WTC11 (cell line): ENCODE data around the gene IL1B. TPM values are rescaled to one million over a fixed set of nuclear protein-coding genes. Genes with fewer than 3 reads are reported as not detected.

Source experiments
- ATAC-seq: fragments of 200-7000 bp; cut with Tn5 transposase; 2 replicates; pipeline ENCODE4 v1.10.0; 2021; ENCODE audit warnings: mild to moderate bottlenecking, moderate library complexity
- CTCF ChIA-PET: fragments of 300-600 bp; sonication (Branson Sonifier 250); formaldehyde crosslinking; loops from one replicate; lab custom pipeline; 2021; ENCODE audit warnings: antibody characterized with exemption; lab: Charles Lee
- POLR2A ChIA-PET: fragments of 350-600 bp; sonication (Branson Sonifier 250); formaldehyde crosslinking; loops from one replicate; lab custom pipeline; 2021; ENCODE audit warnings: antibody characterized with exemption; lab: Charles Lee
- DNase-seq: peaks from one replicate; pipeline ENCODE4 v3.0.0; 2021; ENCODE audit warnings: low spot score
- H3K27ac Mint-ChIP-seq: 2 replicates; pipeline ENCODE4 v1.8.0; 2021; ENCODE audit warnings: mixed read lengths
- H3K27me3 Mint-ChIP-seq: 2 replicates; pipeline ENCODE4 v1.8.0; 2021; ENCODE audit warnings: low read depth, mild to moderate bottlenecking, moderate library complexity, mixed read lengths
- H3K36me3 Mint-ChIP-seq: 2 replicates; pipeline ENCODE4 v1.8.0; 2021; ENCODE audit warnings: mixed read lengths
- H3K4me1 Mint-ChIP-seq: 2 replicates; pipeline ENCODE4 v1.8.0; 2022; ENCODE audit warnings: mixed read lengths
- H3K4me3 Mint-ChIP-seq: 2 replicates; pipeline ENCODE4 v1.8.0; 2021; ENCODE audit warnings: mild to moderate bottlenecking, moderate library complexity, mixed read lengths
- H3K9me3 Mint-ChIP-seq: 2 replicates; pipeline ENCODE4 v1.8.0; 2021; ENCODE audit warnings: mixed read lengths
- ARID4B ChIP-seq: sonication (generic); formaldehyde crosslinking; IDR thresholded peaks from 2 replicates; pipeline ENCODE4 v1.8.0; 2023; ENCODE audit warnings: missing genetic modification reagents, mild to moderate bottlenecking, borderline replicate concordance
- CREM ChIP-seq: sonication (generic); formaldehyde crosslinking; IDR thresholded peaks from 2 replicates; pipeline ENCODE4 v1.8.1; 2022; ENCODE audit warnings: mild to moderate bottlenecking, missing genetic modification reagents, moderate library complexity
- EMX1 ChIP-seq: fragments of 250-450 bp; sonication (Bioruptor Pico); IDR thresholded peaks from 2 replicates; pipeline ENCODE4 v1.8.0; 2021; ENCODE audit warnings: mild to moderate bottlenecking
- ETV6 ChIP-seq: sonication (generic); formaldehyde crosslinking; IDR thresholded peaks from 2 replicates; pipeline ENCODE4 v1.8.1; 2022; ENCODE audit warnings: mild to moderate bottlenecking, missing genetic modification reagents
- GTF2I ChIP-seq: fragments of 250-450 bp; sonication (Bioruptor Pico); conservative IDR thresholded peaks from 2 replicates; pipeline ENCODE4 v1.4.0; 2021; ENCODE audit warnings: mild to moderate bottlenecking
- IRF2 ChIP-seq: sonication (generic); formaldehyde crosslinking; IDR thresholded peaks from 2 replicates; pipeline ENCODE4 v1.8.0; 2022; ENCODE audit warnings: low read depth, missing genetic modification reagents, borderline replicate concordance
- NFYB ChIP-seq: sonication (generic); formaldehyde crosslinking; conservative IDR thresholded peaks from 2 replicates; pipeline ENCODE4 v1.8.0; 2022; ENCODE audit warnings: low read depth, missing genetic modification reagents
- OVOL2 ChIP-seq: fragments of 250-450 bp; sonication (Bioruptor Pico); IDR thresholded peaks from 2 replicates; pipeline ENCODE4 v1.9.0; 2021; ENCODE audit warnings: mild to moderate bottlenecking, borderline replicate concordance
- TP53 ChIP-seq: sonication (generic); formaldehyde crosslinking; IDR thresholded peaks from 2 replicates; pipeline ENCODE4 v1.8.1; 2023; ENCODE audit warnings: mild to moderate bottlenecking, missing genetic modification reagents
- ZBTB21 ChIP-seq: sonication (generic); formaldehyde crosslinking; IDR thresholded peaks from 2 replicates; pipeline ENCODE4 v1.8.1; 2023; ENCODE audit warnings: mild to moderate bottlenecking, missing genetic modification reagents, borderline replicate concordance
- ZNF416 ChIP-seq: fragments of 250-450 bp; sonication (Bioruptor Pico); IDR thresholded peaks from 2 replicates; pipeline ENCODE4 v1.9.0; 2021; ENCODE audit warnings: mild to moderate bottlenecking, inconsistent platforms
- total RNA-seq: library from RNA; stranded (reverse); gene quantifications from 3 replicates; pipeline ENCODE4 v1.2.3, GENCODE V29; 2021
- TF ChIP-seq, protein P1 (sequence below): sonication (generic); formaldehyde crosslinking; IDR thresholded peaks from 2 replicates; pipeline ENCODE4 v1.8.0; 2022; ENCODE audit warnings: mild to moderate bottlenecking, missing genetic modification reagents
- TF ChIP-seq, protein P2 (sequence below): sonication (generic); formaldehyde crosslinking; IDR thresholded peaks from 2 replicates; pipeline ENCODE4 v1.8.1; 2022; ENCODE audit warnings: low read depth, mild to moderate bottlenecking, moderate library complexity, missing genetic modification reagents, borderline replicate concordance
- TF ChIP-seq, protein P3 (sequence below): sonication (generic); formaldehyde crosslinking; conservative IDR thresholded peaks from 2 replicates; pipeline ENCODE4 v1.8.1; 2022; ENCODE audit warnings: mild to moderate bottlenecking, missing genetic modification reagents
- TF ChIP-seq, protein P4 (sequence below): fragments of 250-450 bp; sonication (Bioruptor Pico); IDR thresholded peaks from 2 replicates; pipeline ENCODE4 v1.9.0; 2021; ENCODE audit warnings: mild to moderate bottlenecking
- TF ChIP-seq, protein P5 (sequence below): fragments of 250-450 bp; sonication (Bioruptor Pico); IDR thresholded peaks from 2 replicates; pipeline ENCODE4 v1.9.0; 2021; ENCODE audit warnings: moderate library complexity, mild to moderate bottlenecking, inconsistent platforms, borderline replicate concordance

Gene IL1B
- total RNA-seq, 1 experiment from 2014 or later = not detected

GRCh38 chr2:112830682-112831512, 5.7 kb downstream of the IL1B start:
- DNase-seq (no peak), ATAC-seq (no peak)
- ChIA-PET CTCF (interaction anchor here (0.8 kb wide), 1 partner anchor 54 kb away, joined by 6 read pairs; no protein-coding TSS in a partner anchor), POLR2A (no interaction called here)
- H3K4me1 Mint-ChIP-seq = peaks cover 4% of the 10 kb centered on the region; the same call in 1 of the 2 replicates
- no peak overlapping the region for H3K4me3 Mint-ChIP-seq
- H3K27ac Mint-ChIP-seq = no peak overlapping the region
- peaks cover 3% of the 10 kb centered on the region; the same call in 1 of the 2 replicates for H3K36me3 Mint-ChIP-seq
- peaks cover 4% of the 10 kb centered on the region; the same call in 1 of the 2 replicates for H3K9me3 Mint-ChIP-seq
- TF ChIP-seq, protein P1, sequence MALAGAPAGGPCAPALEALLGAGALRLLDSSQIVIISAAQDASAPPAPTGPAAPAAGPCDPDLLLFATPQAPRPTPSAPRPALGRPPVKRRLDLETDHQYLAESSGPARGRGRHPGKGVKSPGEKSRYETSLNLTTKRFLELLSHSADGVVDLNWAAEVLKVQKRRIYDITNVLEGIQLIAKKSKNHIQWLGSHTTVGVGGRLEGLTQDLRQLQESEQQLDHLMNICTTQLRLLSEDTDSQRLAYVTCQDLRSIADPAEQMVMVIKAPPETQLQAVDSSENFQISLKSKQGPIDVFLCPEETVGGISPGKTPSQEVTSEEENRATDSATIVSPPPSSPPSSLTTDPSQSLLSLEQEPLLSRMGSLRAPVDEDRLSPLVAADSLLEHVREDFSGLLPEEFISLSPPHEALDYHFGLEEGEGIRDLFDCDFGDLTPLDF = no peak
- TF ChIP-seq ARID4B (CRISPR knock-in tag) = no peak
- TF ChIP-seq, protein P2, sequence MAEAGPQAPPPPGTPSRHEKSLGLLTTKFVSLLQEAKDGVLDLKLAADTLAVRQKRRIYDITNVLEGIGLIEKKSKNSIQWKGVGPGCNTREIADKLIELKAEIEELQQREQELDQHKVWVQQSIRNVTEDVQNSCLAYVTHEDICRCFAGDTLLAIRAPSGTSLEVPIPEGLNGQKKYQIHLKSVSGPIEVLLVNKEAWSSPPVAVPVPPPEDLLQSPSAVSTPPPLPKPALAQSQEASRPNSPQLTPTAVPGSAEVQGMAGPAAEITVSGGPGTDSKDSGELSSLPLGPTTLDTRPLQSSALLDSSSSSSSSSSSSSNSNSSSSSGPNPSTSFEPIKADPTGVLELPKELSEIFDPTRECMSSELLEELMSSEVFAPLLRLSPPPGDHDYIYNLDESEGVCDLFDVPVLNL (CRISPR knock-in tag) = no peak
- no peak for TF ChIP-seq IRF2
- TF ChIP-seq, all 79 proteins: peak for 0
- peaks cover 10% of the 10 kb centered on the region for H3K27me3 Mint-ChIP-seq

GRCh38 chr2:112829961-112830681, 6.5 kb downstream of the IL1B start:
- no peak for ATAC-seq
- Mint-ChIP-seq H3K9me3 (peaks cover 4% of the 10 kb centered on the region; the same call in 1 of the 2 replicates), H3K4me1 (peaks cover 4% of the 10 kb centered on the region; the same call in 1 of the 2 replicates)
- TF ChIP-seq, protein P3, sequence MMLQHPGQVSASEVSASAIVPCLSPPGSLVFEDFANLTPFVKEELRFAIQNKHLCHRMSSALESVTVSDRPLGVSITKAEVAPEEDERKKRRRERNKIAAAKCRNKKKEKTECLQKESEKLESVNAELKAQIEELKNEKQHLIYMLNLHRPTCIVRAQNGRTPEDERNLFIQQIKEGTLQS = no peak
- TF ChIP-seq ZNF416 (CRISPR knock-in tag) (no peak), ETV6 (CRISPR knock-in tag) (no peak), GTF2I (no peak), CREM (CRISPR knock-in tag) (no peak), EMX1 (no peak), NFYB (CRISPR knock-in tag) (no peak), ZBTB21 (CRISPR knock-in tag) (no peak), OVOL2 (CRISPR knock-in tag) (no peak), TP53 (no peak)
- TF ChIP-seq, protein P4, sequence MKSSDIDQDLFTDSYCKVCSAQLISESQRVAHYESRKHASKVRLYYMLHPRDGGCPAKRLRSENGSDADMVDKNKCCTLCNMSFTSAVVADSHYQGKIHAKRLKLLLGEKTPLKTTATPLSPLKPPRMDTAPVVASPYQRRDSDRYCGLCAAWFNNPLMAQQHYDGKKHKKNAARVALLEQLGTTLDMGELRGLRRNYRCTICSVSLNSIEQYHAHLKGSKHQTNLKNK (CRISPR knock-in tag) = no peak
- TF ChIP-seq, protein P5, sequence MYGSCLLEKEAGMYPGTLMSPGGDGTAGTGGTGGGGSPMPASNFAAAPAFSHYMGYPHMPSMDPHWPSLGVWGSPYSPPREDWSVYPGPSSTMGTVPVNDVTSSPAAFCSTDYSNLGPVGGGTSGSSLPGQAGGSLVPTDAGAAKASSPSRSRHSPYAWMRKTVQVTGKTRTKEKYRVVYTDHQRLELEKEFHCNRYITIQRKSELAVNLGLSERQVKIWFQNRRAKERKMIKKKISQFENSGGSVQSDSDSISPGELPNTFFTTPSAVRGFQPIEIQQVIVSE = no peak
- TF ChIP-seq, all 79 proteins: peak for 0
- ChIA-PET CTCF (interaction anchor here (0.8 to 1.2 kb wide), 3 partner anchors 20 to 112 kb away, joined by 3 to 6 read pairs (median 3); no protein-coding TSS in a partner anchor), POLR2A (no interaction called here)
- H3K27me3 Mint-ChIP-seq = peaks cover 10% of the 10 kb centered on the region
- H3K4me3 Mint-ChIP-seq = no peak overlapping the region
- peaks cover 3% of the 10 kb centered on the region; the same call in 1 of the 2 replicates for H3K36me3 Mint-ChIP-seq
- no peak overlapping the region for H3K27ac Mint-ChIP-seq
- DNase-seq = no peak
